Neural progenitor cell (in vitro differentiated cells): ENCODE measurements around the gene MSL1. TPM values are rescaled to one million over a fixed set of nuclear protein-coding genes. Genes with fewer than 3 reads are reported as not detected.

Source experiments
- DNase-seq: peaks from one replicate; pipeline ENCODE4 v3.0.0-alpha.2; 2016; ENCODE audit warnings: low spot score
- H2AFZ ChIP-seq: fragments of 200-600 bp; sonication (generic); replicated peaks from 2 replicates; pipeline ENCODE4 v1.6.1; 2016; ENCODE audit warnings: antibody characterized with exemption
- H3F3A ChIP-seq: fragments of 200-600 bp; sonication (generic); 2 replicates; pipeline ENCODE4 v1.6.1; 2016; ENCODE audit warnings: antibody characterized with exemption, low read depth
- H3K27ac ChIP-seq: fragments of 200-600 bp; sonication (generic); 2 replicates; pipeline ENCODE4 v1.5.1; 2016; ENCODE audit warnings: mild to moderate bottlenecking
- H3K27me3 ChIP-seq: fragments of 200-600 bp; sonication (generic); 2 replicates; pipeline ENCODE4 v1.6.1; 2016; ENCODE audit warnings: mild to moderate bottlenecking, moderate library complexity
- H3K36me3 ChIP-seq: fragments of 200-600 bp; sonication (generic); 2 replicates; pipeline ENCODE4 v1.5.1; 2016
- H3K4me1 ChIP-seq: fragments of 200-600 bp; sonication (generic); 2 replicates; pipeline ENCODE4 v1.6.1; 2016; ENCODE audit warnings: mixed run types
- H3K4me2 ChIP-seq: fragments of 200-600 bp; sonication (generic); 2 replicates; pipeline ENCODE4 v1.6.1; 2016
- H3K4me3 ChIP-seq: fragments of 200-600 bp; sonication (generic); 2 replicates; pipeline ENCODE4 v1.5.1; 2016
- H3K79me2 ChIP-seq: fragments of 200-600 bp; sonication (generic); 2 replicates; pipeline ENCODE4 v1.6.1; 2016; ENCODE audit warnings: low read depth
- H3K9ac ChIP-seq: fragments of 200-600 bp; sonication (generic); 2 replicates; pipeline ENCODE4 v1.6.1; 2016
- H3K9me3 ChIP-seq: fragments of 200-600 bp; sonication (generic); 2 replicates; pipeline ENCODE4 v1.5.1; 2016; ENCODE audit warnings: low read depth
- H4K20me1 ChIP-seq: fragments of 200-600 bp; sonication (generic); 2 replicates; pipeline ENCODE4 v1.6.1; 2016; ENCODE audit warnings: low read depth
- H3K27ac Mint-ChIP-seq: 3 replicates; pipeline ENCODE4 v1.8.0; 2021; ENCODE audit warnings: mixed read lengths
- H3K27me3 Mint-ChIP-seq: 2 replicates; pipeline ENCODE4 v1.8.0; 2022; ENCODE audit warnings: low read depth, mild to moderate bottlenecking, inconsistent platforms, moderate library complexity, mixed read lengths; ENCODE audit not compliant: insufficient read depth
- H3K36me3 Mint-ChIP-seq: 3 replicates; pipeline ENCODE4 v1.8.0; 2021; ENCODE audit warnings: mixed read lengths
- H3K4me1 Mint-ChIP-seq: 3 replicates; pipeline ENCODE4 v1.8.0; 2021; ENCODE audit warnings: mixed read lengths
- H3K4me3 Mint-ChIP-seq: 3 replicates; pipeline ENCODE4 v1.8.0; 2021; ENCODE audit warnings: mild to moderate bottlenecking, moderate library complexity, mixed read lengths
- H3K9me3 Mint-ChIP-seq: 3 replicates; pipeline ENCODE4 v1.8.0; 2020; ENCODE audit warnings: mixed read lengths
- CTCF ChIP-seq: fragments of 200-600 bp; sonication (generic); IDR thresholded peaks from 2 replicates; pipeline ENCODE4 v1.5.1; 2017; ENCODE audit warnings: antibody characterized with exemption, mild to moderate bottlenecking
- EZH2 ChIP-seq: fragments of 200-600 bp; sonication (generic); IDR thresholded peaks from 2 replicates; pipeline ENCODE4 v1.6.1; 2017; ENCODE audit warnings: antibody characterized with exemption, mild to moderate bottlenecking, moderate library complexity
- EZH2phosphoT487 ChIP-seq: fragments of 200-600 bp; sonication (generic); IDR thresholded peaks from 2 replicates; pipeline ENCODE4 v1.6.1; 2017; ENCODE audit warnings: antibody characterized with exemption
- total RNA-seq: library from RNA; depleted of rRNA; stranded (reverse); fragments of >200 nt; gene quantifications from 2 replicates; pipeline ENCODE4 v1.2.3, GENCODE V29; 2015; ENCODE audit warnings: low replicate concordance

The MSL1 gene
- total RNA-seq, 1 donor from 2014 or later, result 190 TPM

GRCh38 chr17:40093005-40093579 lies 28.7 kb upstream of the MSL1 start:
- no peaks in the 10 kb centered on the region for H3K79me2 ChIP-seq
- no peaks in the 10 kb centered on the region for H3K9me3 ChIP-seq
- TF ChIP-seq EZH2, result no peak
- no peak for TF ChIP-seq EZH2phosphoT487
- no peak for TF ChIP-seq CTCF
- H3K27me3 ChIP-seq, result no peaks in the 10 kb centered on the region
- H3K27ac ChIP-seq, result peak overlapping the region; percentile 20
- peaks cover 3% of the 10 kb centered on the region for H3K27me3 Mint-ChIP-seq
- no peak overlapping the region for H3K9ac ChIP-seq
- no peak overlapping the region for H2AFZ ChIP-seq
- H3K36me3 Mint-ChIP-seq, result peaks cover 4% of the 10 kb centered on the region
- no peaks in the 10 kb centered on the region for H3F3A ChIP-seq
- H3K4me2 ChIP-seq, result no peak overlapping the region
- no peaks in the 10 kb centered on the region for H3K36me3 ChIP-seq
- peaks cover 7% of the 10 kb centered on the region for H3K4me1 ChIP-seq
- no peaks in the 10 kb centered on the region for H4K20me1 ChIP-seq
- DNase-seq, result no peak
- no peak overlapping the region for H3K4me3 ChIP-seq
- H3K27ac Mint-ChIP-seq, result no peak overlapping the region
- H3K9me3 Mint-ChIP-seq, result no peaks in the 10 kb centered on the region
- H3K4me1 Mint-ChIP-seq, result peaks cover 21% of the 10 kb centered on the region
- H3K4me3 Mint-ChIP-seq, result no peak overlapping the region

GRCh38 chr17:40093580-40094201 lies 28.1 kb upstream of the MSL1 start:
- Mint-ChIP-seq H3K36me3 (peaks cover 4% of the 10 kb centered on the region), H3K27ac (no peak overlapping the region), H3K4me1 (peaks cover 24% of the 10 kb centered on the region), H3K27me3 (peaks cover 3% of the 10 kb centered on the region), H3K4me3 (peak overlapping the region; percentile 2), H3K9me3 (no peaks in the 10 kb centered on the region)
- no peaks in the 10 kb centered on the region for H3K9me3 ChIP-seq
- H3K9ac ChIP-seq, result no peak overlapping the region
- no peak overlapping the region for H3K4me3 ChIP-seq
- H3K27ac ChIP-seq, result no peak overlapping the region
- no peaks in the 10 kb centered on the region for H4K20me1 ChIP-seq
- H3K36me3 ChIP-seq, result no peaks in the 10 kb centered on the region
- no peaks in the 10 kb centered on the region for H3K79me2 ChIP-seq
- H3K4me2 ChIP-seq, result no peak overlapping the region
- H3F3A ChIP-seq, result peaks cover 2% of the 10 kb centered on the region
- H2AFZ ChIP-seq, result no peak overlapping the region
- TF ChIP-seq EZH2phosphoT487, result no peak
- TF ChIP-seq CTCF, result no peak
- TF ChIP-seq EZH2, result no peak
- peaks cover 9% of the 10 kb centered on the region for H3K4me1 ChIP-seq
- H3K27me3 ChIP-seq, result no peaks in the 10 kb centered on the region
- DNase-seq, result peak; percentile 1

- no peak for DNase-seq
- Histone ChIP-seq H3K9me3 (no peaks in the 10 kb centered on the region), H3K79me2 (no peaks in the 10 kb centered on the region), H3K27me3 (peaks cover 10% of the 10 kb centered on the region), H3K9ac (no peak overlapping the region), H3F3A (peaks cover 9% of the 10 kb centered on the region), H2AFZ (no peak overlapping the region), H3K4me3 (no peak overlapping the region), H3K27ac (no peak overlapping the region), H3K36me3 (no peaks in the 10 kb centered on the region), H3K4me2 (no peak overlapping the region), H3K4me1 (peaks cover 14% of the 10 kb centered on the region), H4K20me1 (no peaks in the 10 kb centered on the region)
- no peaks in the 10 kb centered on the region for H3K9me3 Mint-ChIP-seq
- H3K4me3 Mint-ChIP-seq, result no peak overlapping the region
- H3K4me1 Mint-ChIP-seq, result peaks cover 32% of the 10 kb centered on the region
- no peak for TF ChIP-seq EZH2
- TF ChIP-seq EZH2phosphoT487, result no peak
- no peak for TF ChIP-seq CTCF
- H3K36me3 Mint-ChIP-seq, result peaks cover 4% of the 10 kb centered on the region
- no peak overlapping the region for H3K27ac Mint-ChIP-seq
- H3K27me3 Mint-ChIP-seq, result peaks cover 3% of the 10 kb centered on the region
These were observed 26.9 kb upstream of the MSL1 start for GRCh38 chr17:40094874-40095273.
